GM23338 (cell line): Measurements from ENCODE around the gene CRACR2A. TPM values are rescaled to one million over a fixed set of nuclear protein-coding genes. Genes with fewer than 3 reads are reported as not detected.

ENCODE experiments used
- CREB1 ChIP-seq: fragments of 250-450 bp; sonication (Bioruptor Pico); IDR thresholded peaks from 2 replicates; pipeline ENCODE4 v1.5.0; 2020; ENCODE audit warnings: low read depth, mild to moderate bottlenecking, moderate library complexity
- EZH2 ChIP-seq: fragments of 200-600 bp; sonication (generic); IDR thresholded peaks from one replicate; pipeline ENCODE4 v1.8.0; 2017; ENCODE audit warnings: antibody characterized with exemption, mild to moderate bottlenecking, low read depth; ENCODE audit not compliant: unreplicated experiment
- POLR2AphosphoS5 ChIP-seq: IDR thresholded peaks from 2 replicates; pipeline ENCODE4 v1.6.1; 2016; ENCODE audit warnings: antibody characterized with exemption, low read depth
- ZNF114 ChIP-seq: fragments of 250-450 bp; sonication (Bioruptor Pico); IDR thresholded peaks from 2 replicates; pipeline ENCODE4 v1.5.0; 2020; ENCODE audit warnings: mild to moderate bottlenecking, moderate library complexity
- ZNF331 ChIP-seq: fragments of 250-450 bp; sonication (Bioruptor Pico); IDR thresholded peaks from 2 replicates; pipeline ENCODE4 v1.5.0; 2020; ENCODE audit warnings: low read depth, mild to moderate bottlenecking, moderate library complexity
- polyA plus RNA-seq: library from polyadenylated mRNA; unstranded; fragments of >200 nt; fragmentation: Nextera tagmentation; extraction: Ambion mirVana; gene quantifications from 2 replicates; pipeline ENCODE4 v1.2.1, GENCODE V29; 2016
- total RNA-seq: library from RNA; depleted of rRNA; stranded (reverse); fragments of >200 nt; shearing (Covaris generic); gene quantifications from 2 replicates; pipeline ENCODE4 v1.2.3, GENCODE V29; 2014
- TF ChIP-seq, protein P1 (sequence below): fragments of 250-450 bp; sonication (Bioruptor Pico); IDR thresholded peaks from 2 replicates; pipeline ENCODE4 v1.5.0; 2020; ENCODE audit warnings: mild to moderate bottlenecking, moderate library complexity
- TF ChIP-seq, protein P2 (sequence below): IDR thresholded peaks from one replicate; pipeline ENCODE4 v1.6.1; 2018; ENCODE audit warnings: antibody characterized with exemption; ENCODE audit not compliant: unreplicated experiment
- TF ChIP-seq, protein P3 (sequence below): IDR thresholded peaks from 2 replicates; pipeline ENCODE4 v1.6.1; 2016; ENCODE audit warnings: antibody characterized with exemption

The CRACR2A gene
- total and polyA plus RNA-seq, 2 experiments from 2014 or later = 1.5 to 3.0 TPM

DNA sequence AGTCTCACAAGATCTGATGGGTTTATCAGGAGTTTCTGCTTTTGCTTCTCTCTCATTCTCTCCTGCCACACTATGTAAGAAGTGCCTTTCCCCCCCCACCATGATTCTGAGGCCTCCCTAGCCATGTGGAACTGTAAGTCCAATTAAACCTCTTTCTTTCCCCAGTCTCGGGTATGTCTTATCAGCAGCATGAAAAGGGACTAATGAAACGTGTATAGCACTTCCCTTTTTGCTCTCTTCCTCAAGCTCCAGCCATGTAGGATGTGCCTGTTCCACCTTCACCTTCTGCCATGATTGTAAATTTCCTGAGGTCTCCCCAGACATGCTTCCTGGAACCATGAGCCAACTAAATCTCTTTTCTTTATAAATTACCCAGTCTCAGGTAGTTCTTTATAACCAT lies 7.0 kb upstream of the CRACR2A start (continued):
- TF ChIP-seq, protein P1, sequence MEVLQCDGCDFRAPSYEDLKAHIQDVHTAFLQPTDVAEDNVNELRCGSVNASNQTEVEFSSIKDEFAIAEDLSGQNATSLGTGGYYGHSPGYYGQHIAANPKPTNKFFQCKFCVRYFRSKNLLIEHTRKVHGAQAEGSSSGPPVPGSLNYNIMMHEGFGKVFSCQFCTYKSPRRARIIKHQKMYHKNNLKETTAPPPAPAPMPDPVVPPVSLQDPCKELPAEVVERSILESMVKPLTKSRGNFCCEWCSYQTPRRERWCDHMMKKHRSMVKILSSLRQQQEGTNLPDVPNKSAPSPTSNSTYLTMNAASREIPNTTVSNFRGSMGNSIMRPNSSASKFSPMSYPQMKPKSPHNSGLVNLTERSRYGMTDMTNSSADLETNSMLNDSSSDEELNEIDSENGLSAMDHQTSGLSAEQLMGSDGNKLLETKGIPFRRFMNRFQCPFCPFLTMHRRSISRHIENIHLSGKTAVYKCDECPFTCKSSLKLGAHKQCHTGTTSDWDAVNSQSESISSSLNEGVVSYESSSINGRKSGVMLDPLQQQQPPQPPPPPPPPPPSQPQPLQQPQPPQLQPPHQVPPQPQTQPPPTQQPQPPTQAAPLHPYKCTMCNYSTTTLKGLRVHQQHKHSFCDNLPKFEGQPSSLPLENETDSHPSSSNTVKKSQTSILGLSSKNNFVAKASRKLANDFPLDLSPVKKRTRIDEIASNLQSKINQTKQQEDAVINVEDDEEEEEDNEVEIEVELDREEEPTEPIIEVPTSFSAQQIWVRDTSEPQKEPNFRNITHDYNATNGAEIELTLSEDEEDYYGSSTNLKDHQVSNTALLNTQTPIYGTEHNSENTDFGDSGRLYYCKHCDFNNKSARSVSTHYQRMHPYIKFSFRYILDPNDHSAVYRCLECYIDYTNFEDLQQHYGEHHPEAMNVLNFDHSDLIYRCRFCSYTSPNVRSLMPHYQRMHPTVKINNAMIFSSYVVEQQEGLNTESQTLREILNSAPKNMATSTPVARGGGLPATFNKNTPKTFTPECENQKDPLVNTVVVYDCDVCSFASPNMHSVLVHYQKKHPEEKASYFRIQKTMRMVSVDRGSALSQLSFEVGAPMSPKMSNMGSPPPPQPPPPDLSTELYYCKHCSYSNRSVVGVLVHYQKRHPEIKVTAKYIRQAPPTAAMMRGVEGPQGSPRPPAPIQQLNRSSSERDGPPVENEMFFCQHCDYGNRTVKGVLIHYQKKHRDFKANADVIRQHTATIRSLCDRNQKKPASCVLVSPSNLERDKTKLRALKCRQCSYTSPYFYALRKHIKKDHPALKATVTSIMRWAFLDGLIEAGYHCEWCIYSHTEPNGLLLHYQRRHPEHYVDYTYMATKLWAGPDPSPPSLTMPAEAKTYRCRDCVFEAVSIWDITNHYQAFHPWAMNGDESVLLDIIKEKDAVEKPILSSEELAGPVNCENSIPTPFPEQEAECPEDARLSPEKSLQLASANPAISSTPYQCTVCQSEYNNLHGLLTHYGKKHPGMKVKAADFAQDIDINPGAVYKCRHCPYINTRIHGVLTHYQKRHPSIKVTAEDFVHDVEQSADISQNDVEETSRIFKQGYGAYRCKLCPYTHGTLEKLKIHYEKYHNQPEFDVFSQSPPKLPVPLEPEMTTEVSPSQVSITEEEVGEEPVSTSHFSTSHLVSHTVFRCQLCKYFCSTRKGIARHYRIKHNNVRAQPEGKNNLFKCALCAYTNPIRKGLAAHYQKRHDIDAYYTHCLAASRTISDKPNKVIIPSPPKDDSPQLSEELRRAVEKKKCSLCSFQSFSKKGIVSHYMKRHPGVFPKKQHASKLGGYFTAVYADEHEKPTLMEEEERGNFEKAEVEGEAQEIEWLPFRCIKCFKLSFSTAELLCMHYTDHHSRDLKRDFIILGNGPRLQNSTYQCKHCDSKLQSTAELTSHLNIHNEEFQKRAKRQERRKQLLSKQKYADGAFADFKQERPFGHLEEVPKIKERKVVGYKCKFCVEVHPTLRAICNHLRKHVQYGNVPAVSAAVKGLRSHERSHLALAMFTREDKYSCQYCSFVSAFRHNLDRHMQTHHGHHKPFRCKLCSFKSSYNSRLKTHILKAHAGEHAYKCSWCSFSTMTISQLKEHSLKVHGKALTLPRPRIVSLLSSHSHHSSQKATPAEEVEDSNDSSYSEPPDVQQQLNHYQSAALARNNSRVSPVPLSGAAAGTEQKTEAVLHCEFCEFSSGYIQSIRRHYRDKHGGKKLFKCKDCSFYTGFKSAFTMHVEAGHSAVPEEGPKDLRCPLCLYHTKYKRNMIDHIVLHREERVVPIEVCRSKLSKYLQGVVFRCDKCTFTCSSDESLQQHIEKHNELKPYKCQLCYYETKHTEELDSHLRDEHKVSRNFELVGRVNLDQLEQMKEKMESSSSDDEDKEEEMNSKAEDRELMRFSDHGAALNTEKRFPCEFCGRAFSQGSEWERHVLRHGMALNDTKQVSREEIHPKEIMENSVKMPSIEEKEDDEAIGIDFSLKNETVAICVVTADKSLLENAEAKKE (CRISPR knock-in tag) = no peak
- TF ChIP-seq POLR2AphosphoS5 (no peak), ZNF331 (no peak), EZH2 (no peak), CREB1 (CRISPR knock-in tag) (no peak), ZNF114 (CRISPR knock-in tag) (no peak)
- TF ChIP-seq, protein P2, sequence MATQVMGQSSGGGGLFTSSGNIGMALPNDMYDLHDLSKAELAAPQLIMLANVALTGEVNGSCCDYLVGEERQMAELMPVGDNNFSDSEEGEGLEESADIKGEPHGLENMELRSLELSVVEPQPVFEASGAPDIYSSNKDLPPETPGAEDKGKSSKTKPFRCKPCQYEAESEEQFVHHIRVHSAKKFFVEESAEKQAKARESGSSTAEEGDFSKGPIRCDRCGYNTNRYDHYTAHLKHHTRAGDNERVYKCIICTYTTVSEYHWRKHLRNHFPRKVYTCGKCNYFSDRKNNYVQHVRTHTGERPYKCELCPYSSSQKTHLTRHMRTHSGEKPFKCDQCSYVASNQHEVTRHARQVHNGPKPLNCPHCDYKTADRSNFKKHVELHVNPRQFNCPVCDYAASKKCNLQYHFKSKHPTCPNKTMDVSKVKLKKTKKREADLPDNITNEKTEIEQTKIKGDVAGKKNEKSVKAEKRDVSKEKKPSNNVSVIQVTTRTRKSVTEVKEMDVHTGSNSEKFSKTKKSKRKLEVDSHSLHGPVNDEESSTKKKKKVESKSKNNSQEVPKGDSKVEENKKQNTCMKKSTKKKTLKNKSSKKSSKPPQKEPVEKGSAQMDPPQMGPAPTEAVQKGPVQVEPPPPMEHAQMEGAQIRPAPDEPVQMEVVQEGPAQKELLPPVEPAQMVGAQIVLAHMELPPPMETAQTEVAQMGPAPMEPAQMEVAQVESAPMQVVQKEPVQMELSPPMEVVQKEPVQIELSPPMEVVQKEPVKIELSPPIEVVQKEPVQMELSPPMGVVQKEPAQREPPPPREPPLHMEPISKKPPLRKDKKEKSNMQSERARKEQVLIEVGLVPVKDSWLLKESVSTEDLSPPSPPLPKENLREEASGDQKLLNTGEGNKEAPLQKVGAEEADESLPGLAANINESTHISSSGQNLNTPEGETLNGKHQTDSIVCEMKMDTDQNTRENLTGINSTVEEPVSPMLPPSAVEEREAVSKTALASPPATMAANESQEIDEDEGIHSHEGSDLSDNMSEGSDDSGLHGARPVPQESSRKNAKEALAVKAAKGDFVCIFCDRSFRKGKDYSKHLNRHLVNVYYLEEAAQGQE = no peak
- TF ChIP-seq, protein P3, sequence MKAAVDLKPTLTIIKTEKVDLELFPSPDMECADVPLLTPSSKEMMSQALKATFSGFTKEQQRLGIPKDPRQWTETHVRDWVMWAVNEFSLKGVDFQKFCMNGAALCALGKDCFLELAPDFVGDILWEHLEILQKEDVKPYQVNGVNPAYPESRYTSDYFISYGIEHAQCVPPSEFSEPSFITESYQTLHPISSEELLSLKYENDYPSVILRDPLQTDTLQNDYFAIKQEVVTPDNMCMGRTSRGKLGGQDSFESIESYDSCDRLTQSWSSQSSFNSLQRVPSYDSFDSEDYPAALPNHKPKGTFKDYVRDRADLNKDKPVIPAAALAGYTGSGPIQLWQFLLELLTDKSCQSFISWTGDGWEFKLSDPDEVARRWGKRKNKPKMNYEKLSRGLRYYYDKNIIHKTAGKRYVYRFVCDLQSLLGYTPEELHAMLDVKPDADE = no peak
